ENCODE results near the gene CLIC5.

DNA sequence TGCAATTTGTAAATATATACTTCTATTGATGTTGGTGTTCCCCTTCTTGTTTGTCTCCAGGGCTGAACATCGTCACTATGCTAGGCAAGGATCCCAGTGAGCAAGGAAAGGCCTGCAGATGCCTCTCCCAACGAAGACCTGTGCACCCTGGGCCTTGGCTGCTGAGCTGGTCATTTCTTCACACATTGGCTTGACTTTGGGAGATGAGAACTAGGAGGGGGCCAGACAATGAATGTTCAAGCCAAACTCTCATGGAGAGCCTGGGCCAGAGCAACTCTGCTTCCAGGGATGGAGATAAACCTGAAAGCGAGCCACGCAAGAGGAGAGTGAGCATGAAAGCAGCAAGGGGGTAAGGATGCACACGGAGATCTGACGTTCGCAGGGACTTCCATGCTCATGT, 104.0 kb downstream of the CLIC5 start:
- TF ChIP-seq CTCF (IDR thresholded peaks at IDR 0.05) = no peak
- no peak for TF ChIP-seq POLR2A (IDR thresholded peaks at IDR 0.05)
- no peak for TF ChIP-seq POLR2AphosphoS5 (IDR thresholded peaks at IDR 0.05)
